ENCODE measurements around the gene ANXA4. TPM values are rescaled to one million over a fixed set of nuclear protein-coding genes. Genes with fewer than 3 reads are reported as not detected.

Gene ANXA4
- total RNA-seq, 2 donors from 2014 or later, result 62.8 to 67.8 TPM

GRCh38 chr2:69767034-69767433 is 25.1 kb downstream of the ANXA4 start:
- ATAC-seq (ENCODE audit: insufficient number of reproducible peaks, low FRiP score, low read depth) (no peak), DNase-seq (ENCODE audit: low spot score) (no peak)
- Histone ChIP-seq H3K27ac (peak overlapping the region; percentile 16 to 42), H3K36me3 (no peaks in the 10 kb centered on the region), H3K4me3 (peak overlapping the region; percentile 30), H3K27me3 (replicated peaks; ENCODE audit: insufficient read depth) (no peaks in the 10 kb centered on the region), H3K9me3 (no peaks in the 10 kb centered on the region), H3K4me1 (ENCODE audit: control insufficient read depth in 1 of 2, low read depth in 2 of 2) (peaks cover 31 to 53% of the 10 kb centered on the region in 2 donors)
- no peak for TF ChIP-seq CTCF (IDR thresholded peaks at IDR 0.05)

GRCh38 chr2:69768235-69768634 is 26.3 kb downstream of the ANXA4 start:
- Histone ChIP-seq H3K27ac (no peak overlapping the region), H3K9me3 (no peaks in the 10 kb centered on the region), H3K4me3 (no peak overlapping the region), H3K27me3 (replicated peaks; ENCODE audit: insufficient read depth) (no peaks in the 10 kb centered on the region), H3K4me1 (ENCODE audit: control insufficient read depth in 1 of 2, low read depth in 2 of 2) (peaks cover 34 to 61% of the 10 kb centered on the region in 2 donors), H3K36me3 (no peaks in the 10 kb centered on the region)
- no peak for DNase-seq (ENCODE audit: low spot score)
- TF ChIP-seq CTCF (IDR thresholded peaks at IDR 0.05), result no peak
- ATAC-seq (ENCODE audit: insufficient number of reproducible peaks, low FRiP score, low read depth), result no peak

GRCh38 chr2:69768789-69769188 is 26.9 kb downstream of the ANXA4 start:
- Histone ChIP-seq H3K27me3 (replicated peaks; ENCODE audit: insufficient read depth) (no peaks in the 10 kb centered on the region), H3K4me3 (no peak overlapping the region), H3K9me3 (no peaks in the 10 kb centered on the region), H3K4me1 (ENCODE audit: control insufficient read depth in 1 of 2, low read depth in 2 of 2) (peaks cover 35 to 66% of the 10 kb centered on the region in 2 donors), H3K36me3 (no peaks in the 10 kb centered on the region), H3K27ac (peak overlapping the region in 1 of 2 donors; percentile 78)
- no peak for TF ChIP-seq CTCF (IDR thresholded peaks at IDR 0.05)
- no peak for ATAC-seq (ENCODE audit: insufficient number of reproducible peaks, low FRiP score, low read depth)
- no peak for DNase-seq (ENCODE audit: low spot score)

- peak overlapping the region in 1 of 2 donors; percentile 78 for H3K27ac ChIP-seq
Measured at GRCh38 chr2:69769272-69769671, 27.3 kb downstream of the ANXA4 start.

GRCh38 chr2:69770193-69770702 is 28.3 kb downstream of the ANXA4 start:
- Histone ChIP-seq H3K4me1 (ENCODE audit: control insufficient read depth in 1 of 2, low read depth in 2 of 2) (peaks cover 39 to 81% of the 10 kb centered on the region in 2 donors), H3K36me3 (no peaks in the 10 kb centered on the region), H3K9me3 (no peaks in the 10 kb centered on the region), H3K4me3 (peak overlapping the region; percentile 46), H3K27ac (peak overlapping the region; percentile 45 to 78), H3K27me3 (replicated peaks; ENCODE audit: insufficient read depth) (no peaks in the 10 kb centered on the region)
- DNase-seq (ENCODE audit: low spot score) (no peak), ATAC-seq (ENCODE audit: insufficient number of reproducible peaks, low FRiP score, low read depth) (peak; percentile 80)
- no peak for TF ChIP-seq CTCF (IDR thresholded peaks at IDR 0.05)

More at GRCh38 chr2:69769272-69769671, 27.3 kb downstream of the ANXA4 start:
- TF ChIP-seq CTCF (IDR thresholded peaks at IDR 0.05), result no peak
- Histone ChIP-seq H3K9me3 (no peaks in the 10 kb centered on the region), H3K4me3 (no peak overlapping the region), H3K4me1 (ENCODE audit: control insufficient read depth in 1 of 2, low read depth in 2 of 2) (peaks cover 35 to 71% of the 10 kb centered on the region in 2 donors), H3K27me3 (replicated peaks; ENCODE audit: insufficient read depth) (no peaks in the 10 kb centered on the region), H3K36me3 (no peaks in the 10 kb centered on the region)
- ATAC-seq (ENCODE audit: insufficient number of reproducible peaks, low FRiP score, low read depth) (no peak), DNase-seq (ENCODE audit: low spot score) (no peak)

Measured in thoracic aorta (tissue), 2 donors.